HUES6 (cell line): ENCODE results near the gene STMN3.

Source experiments
- H3K27ac ChIP-seq: 2 replicates; pipeline ENCODE4 v1.7.0; 2013; ENCODE audit warnings: low read depth, mild to moderate bottlenecking, low read length, inconsistent platforms
- H3K27me3 ChIP-seq: 2 replicates; pipeline ENCODE4 v1.6.1; 2013; ENCODE audit warnings: low read length; ENCODE audit not compliant: control insufficient read depth, insufficient read depth
- H3K36me3 ChIP-seq: 2 replicates; pipeline ENCODE4 v1.6.1; 2013; ENCODE audit warnings: low read length; ENCODE audit not compliant: control insufficient read depth, insufficient read depth
- H3K4me1 ChIP-seq: 2 replicates; pipeline ENCODE4 v1.6.1; 2013; ENCODE audit warnings: low read length; ENCODE audit not compliant: control insufficient read depth, insufficient read depth
- H3K4me3 ChIP-seq: 2 replicates; pipeline ENCODE4 v1.5.1; 2013; ENCODE audit warnings: low read depth, low read length
- H3K9ac ChIP-seq: one replicate; pipeline ENCODE4 v1.6.1; 2013; ENCODE audit warnings: mild to moderate bottlenecking, low read length
- H3K9me3 ChIP-seq: 2 replicates; pipeline ENCODE4 v1.6.1; 2013; ENCODE audit warnings: low read depth, low read length; ENCODE audit not compliant: control insufficient read depth, insufficient read depth

The STMN3 gene

GRCh38 chr20:63598479-63599395, 54.5 kb downstream of the STMN3 start:
- Histone ChIP-seq H3K36me3 (peaks cover 46% of the 10 kb centered on the region), H3K9ac (no peak overlapping the region), H3K9me3 (no peaks in the 10 kb centered on the region), H3K27ac (no peak overlapping the region), H3K4me3 (no peak overlapping the region), H3K27me3 (no peaks in the 10 kb centered on the region), H3K4me1 (no peaks in the 10 kb centered on the region)

- Histone ChIP-seq H3K4me3 (no peak overlapping the region), H3K9me3 (no peaks in the 10 kb centered on the region), H3K27me3 (no peaks in the 10 kb centered on the region), H3K4me1 (no peaks in the 10 kb centered on the region), H3K27ac (no peak overlapping the region), H3K9ac (no peak overlapping the region), H3K36me3 (peaks cover 44% of the 10 kb centered on the region)
Measured at GRCh38 chr20:63597651-63598478, 55.4 kb downstream of the STMN3 start.

- Histone ChIP-seq H3K9me3 (no peaks in the 10 kb centered on the region), H3K36me3 (peaks cover 46% of the 10 kb centered on the region), H3K4me1 (no peaks in the 10 kb centered on the region), H3K9ac (no peak overlapping the region), H3K27ac (no peak overlapping the region), H3K4me3 (no peak overlapping the region), H3K27me3 (no peaks in the 10 kb centered on the region)
Measured at GRCh38 chr20:63596423-63596822, 56.8 kb downstream of the STMN3 start.

- Histone ChIP-seq H3K4me3 (no peak overlapping the region), H3K27me3 (no peaks in the 10 kb centered on the region), H3K4me1 (no peaks in the 10 kb centered on the region), H3K9ac (no peak overlapping the region), H3K36me3 (peaks cover 45% of the 10 kb centered on the region), H3K27ac (no peak overlapping the region), H3K9me3 (no peaks in the 10 kb centered on the region)
Measured at GRCh38 chr20:63595416-63596127, 57.7 kb downstream of the STMN3 start.

GRCh38 chr20:63594043-63594561, 59.1 kb downstream of the STMN3 start:
- Histone ChIP-seq H3K9ac (no peak overlapping the region), H3K27ac (no peak overlapping the region), H3K9me3 (no peaks in the 10 kb centered on the region), H3K27me3 (no peaks in the 10 kb centered on the region), H3K36me3 (peaks cover 53% of the 10 kb centered on the region), H3K4me3 (no peak overlapping the region), H3K4me1 (no peaks in the 10 kb centered on the region)

- Histone ChIP-seq H3K36me3 (peaks cover 55% of the 10 kb centered on the region), H3K4me3 (no peak overlapping the region), H3K4me1 (peaks cover 6% of the 10 kb centered on the region; the same call in 1 of the 2 replicates), H3K27me3 (no peaks in the 10 kb centered on the region), H3K27ac (no peak overlapping the region), H3K9ac (no peak overlapping the region), H3K9me3 (no peaks in the 10 kb centered on the region)
Measured at GRCh38 chr20:63592661-63593060, 60.6 kb downstream of the STMN3 start.

GRCh38 chr20:63591786-63592355, 61.4 kb downstream of the STMN3 start:
- Histone ChIP-seq H3K36me3 (peaks cover 51% of the 10 kb centered on the region), H3K27me3 (no peaks in the 10 kb centered on the region)

GRCh38 chr20:63591147-63591533, 62.1 kb downstream of the STMN3 start:
- no peak overlapping the region for H3K9ac ChIP-seq
- peaks cover 6% of the 10 kb centered on the region; the same call in 1 of the 2 replicates for H3K4me1 ChIP-seq
- H3K27me3 ChIP-seq = no peaks in the 10 kb centered on the region
- H3K36me3 ChIP-seq = peaks cover 51% of the 10 kb centered on the region
- no peaks in the 10 kb centered on the region for H3K9me3 ChIP-seq
- no peak overlapping the region for H3K4me3 ChIP-seq
- H3K27ac ChIP-seq = no peak overlapping the region

More at GRCh38 chr20:63591786-63592355, 61.4 kb downstream of the STMN3 start:
- Histone ChIP-seq H3K4me3 (no peak overlapping the region), H3K4me1 (peaks cover 6% of the 10 kb centered on the region; the same call in 1 of the 2 replicates), H3K9me3 (no peaks in the 10 kb centered on the region), H3K9ac (no peak overlapping the region), H3K27ac (no peak overlapping the region)

- Histone ChIP-seq H3K4me3 (no peak overlapping the region), H3K27ac (no peak overlapping the region), H3K36me3 (peaks cover 47% of the 10 kb centered on the region), H3K9me3 (no peaks in the 10 kb centered on the region), H3K9ac (no peak overlapping the region), H3K27me3 (no peaks in the 10 kb centered on the region), H3K4me1 (peaks cover 6% of the 10 kb centered on the region; the same call in 1 of the 2 replicates)
Measured at GRCh38 chr20:63590218-63591146, 62.7 kb downstream of the STMN3 start.
